GM21447 (cell line): ENCODE data around the gene NEK1.

Source experiments
- ATAC-seq: cut with Tn5 transposase; IDR thresholded peaks from one replicate; pipeline ENCODE4 v1.9.1; 2021; ENCODE audit not compliant: unreplicated experiment

NEK1 gene

DNA sequence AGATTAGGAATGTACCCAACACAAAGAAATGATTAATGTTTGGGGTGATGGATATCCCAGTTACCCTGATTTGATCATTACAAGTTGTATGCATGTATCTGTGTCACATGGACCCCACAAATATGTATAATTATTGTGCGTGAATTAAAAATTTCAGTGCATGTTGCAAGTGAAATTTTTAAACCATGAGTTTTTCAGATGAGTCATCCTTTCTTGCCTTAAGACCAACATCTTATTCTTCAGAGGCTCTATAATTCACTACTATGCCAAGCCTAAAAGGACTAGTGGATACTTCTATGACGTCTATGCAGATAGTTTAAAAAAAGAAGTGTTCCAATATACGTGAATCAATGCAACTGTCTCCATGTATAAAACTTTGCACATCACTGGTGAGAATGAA is 228.7 kb downstream of the NEK1 start:
- no peak for ATAC-seq

DNA sequence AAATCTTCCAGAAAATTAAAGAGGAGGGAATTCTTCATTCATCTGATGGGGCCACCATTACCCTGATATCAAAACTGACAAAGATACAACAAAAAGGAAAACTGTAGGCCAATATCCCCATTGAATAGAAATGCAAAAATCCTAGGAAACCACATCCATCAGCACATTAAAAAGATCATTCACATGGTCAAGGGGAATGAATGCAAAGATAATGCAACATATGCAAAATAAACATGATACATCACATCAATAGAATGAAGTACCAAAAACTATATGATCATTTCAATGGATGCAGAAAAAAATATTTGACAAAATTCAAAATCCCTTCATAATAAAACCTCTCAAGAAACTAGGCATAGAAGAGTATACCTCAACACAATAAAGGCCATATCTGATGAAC is 232.7 kb downstream of the NEK1 start:
- ATAC-seq = no peak

DNA sequence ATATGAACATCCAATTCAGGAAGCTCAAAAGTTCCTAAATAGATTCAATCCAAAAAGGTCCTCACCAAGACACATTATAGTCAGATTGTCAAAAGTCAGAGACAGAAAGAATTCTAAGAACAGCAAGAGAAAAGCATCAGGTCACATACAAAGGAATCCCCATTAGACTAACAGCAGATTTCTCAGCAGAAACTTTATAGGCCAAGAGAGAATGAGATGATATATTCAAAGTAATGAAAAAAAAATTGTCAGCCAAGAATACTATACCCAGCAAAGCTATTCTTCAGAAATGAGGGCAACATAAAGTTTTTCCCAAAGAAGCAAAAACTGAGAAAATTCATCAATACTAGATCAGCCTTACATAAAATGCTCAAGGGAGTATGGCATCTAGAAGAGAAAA is 235.0 kb downstream of the NEK1 start:
- ATAC-seq = no peak

DNA sequence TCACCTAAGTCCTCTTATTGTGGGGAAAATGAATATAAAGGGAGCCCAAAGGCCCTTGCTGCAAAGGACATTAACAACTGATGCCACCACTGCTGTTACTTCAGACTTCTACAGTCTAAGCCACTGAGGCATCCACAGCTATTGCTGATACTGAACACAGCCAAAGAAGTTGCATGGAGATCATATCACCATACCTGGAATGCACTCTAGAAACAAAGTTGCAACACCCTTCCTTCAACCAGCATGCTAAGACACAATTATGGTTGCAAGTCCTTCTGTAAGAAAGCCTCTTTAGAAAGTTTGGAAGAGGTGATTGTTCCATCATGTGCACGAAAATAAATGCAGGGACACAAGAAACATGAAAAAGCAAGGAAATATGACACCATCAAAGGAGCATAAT is 236.0 kb downstream of the NEK1 start:
- no peak for ATAC-seq

GRCh38 chr4:169372791-169373190 is 239.6 kb downstream of the NEK1 start:
- ATAC-seq = no peak

DNA sequence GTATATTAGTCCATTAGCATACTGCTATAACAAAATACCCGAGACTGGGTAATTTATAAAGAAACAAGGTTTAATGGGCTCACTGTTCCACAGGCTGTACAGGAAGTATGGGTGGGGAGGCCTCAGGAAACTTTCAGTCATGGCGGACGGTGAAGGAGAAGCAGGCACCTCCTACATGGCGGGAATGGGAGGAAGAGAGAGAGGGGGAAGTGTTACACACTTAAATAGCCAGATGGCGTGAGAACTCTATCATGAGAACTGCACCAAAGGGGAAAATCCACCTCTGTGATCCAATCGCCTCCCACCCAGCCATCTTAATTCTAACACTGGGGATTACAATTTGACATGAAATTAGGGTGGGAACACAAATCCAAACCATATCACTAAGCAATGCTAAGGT is 242.7 kb downstream of the NEK1 start:
- ATAC-seq = no peak

DNA sequence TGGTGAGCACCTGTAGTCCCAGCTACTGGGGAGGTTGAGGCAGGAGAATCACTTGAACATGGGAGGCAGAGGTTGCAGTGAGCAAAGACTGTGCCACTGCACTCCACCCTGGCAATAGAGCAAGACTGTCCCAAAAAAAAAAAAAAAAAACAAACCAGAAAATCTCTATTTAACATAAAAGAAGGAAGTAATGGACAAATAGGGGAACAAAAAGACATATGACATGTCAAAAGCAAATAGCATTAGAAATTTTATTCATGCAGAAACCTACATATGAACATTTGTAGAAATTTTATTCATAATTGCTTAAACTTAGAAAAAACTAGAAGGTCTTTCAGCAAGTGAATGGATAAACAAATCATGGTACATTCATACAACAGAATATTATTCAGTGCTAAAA is 244.6 kb downstream of the NEK1 start:
- ATAC-seq = no peak

GRCh38 chr4:169366821-169367220 is 245.6 kb downstream of the NEK1 start:
- ATAC-seq = no peak

DNA sequence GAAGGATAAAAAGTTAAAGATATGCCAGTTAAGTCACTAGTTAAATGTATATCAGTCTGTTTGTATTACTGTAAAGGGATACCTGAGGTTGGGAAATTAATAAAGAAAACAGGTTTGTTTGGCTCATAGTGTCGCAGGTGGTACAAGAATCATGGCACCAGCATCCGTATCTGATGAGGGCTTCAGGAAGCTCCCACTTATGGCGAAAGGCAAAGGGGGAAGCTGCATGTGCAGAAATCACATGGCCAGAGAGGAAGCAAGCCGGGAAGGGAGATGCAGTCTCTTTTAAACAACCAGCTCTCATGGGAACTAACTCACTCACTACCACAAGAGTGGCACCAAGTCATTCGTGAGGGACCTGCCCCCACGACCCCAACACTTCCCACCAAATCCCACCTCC is 249.8 kb downstream of the NEK1 start:
- ATAC-seq = no peak

GRCh38 chr4:169361756-169362155 is 250.6 kb downstream of the NEK1 start:
- no peak for ATAC-seq

DNA sequence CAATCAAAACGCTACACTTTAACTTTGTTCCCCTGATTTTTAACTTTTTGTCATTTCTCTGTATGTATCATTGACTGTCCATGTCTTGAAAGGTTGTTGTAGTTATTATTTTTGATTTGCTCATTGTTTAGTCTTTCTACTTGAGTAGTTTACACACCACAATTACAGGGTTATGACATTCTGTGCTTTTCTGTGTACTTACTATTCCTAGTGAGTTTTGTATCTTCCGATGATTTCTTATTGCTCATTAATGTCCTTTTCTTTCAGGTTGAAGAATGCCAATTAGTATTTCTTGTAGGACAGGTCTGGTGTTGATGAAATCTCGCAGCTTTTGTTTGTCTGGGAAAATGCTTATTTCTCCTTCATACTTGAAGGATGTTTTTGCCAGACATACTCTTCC is 252.4 kb downstream of the NEK1 start:
- no peak for ATAC-seq

DNA sequence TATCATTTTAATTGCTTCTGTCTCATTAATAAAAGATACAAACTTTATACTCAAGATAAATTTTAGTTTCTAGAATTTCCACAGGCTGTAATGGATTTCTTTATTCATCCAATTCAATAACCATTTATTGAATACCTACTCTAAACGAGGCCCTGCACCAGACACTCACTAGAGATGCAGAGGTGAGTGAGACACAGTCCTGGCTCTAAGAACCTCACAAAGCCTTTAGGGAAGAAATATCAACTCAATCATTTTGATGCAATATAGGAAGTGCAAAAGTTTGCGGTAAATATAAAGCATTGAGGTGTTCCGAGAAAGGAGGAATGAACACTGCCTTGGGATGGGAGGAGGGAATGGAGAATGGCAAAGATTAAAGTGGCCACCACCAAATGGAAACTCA is 260.0 kb downstream of the NEK1 start:
- ATAC-seq = no peak

- no peak for ATAC-seq
Measured at GRCh38 chr4:169351872-169352271, 260.5 kb downstream of the NEK1 start.

- no peak for ATAC-seq
Measured at GRCh38 chr4:169348541-169348940, 263.8 kb downstream of the NEK1 start.

- no peak for ATAC-seq
Measured at GRCh38 chr4:169346840-169347239, 265.5 kb downstream of the NEK1 start.

GRCh38 chr4:169345316-169345721 is 267.1 kb downstream of the NEK1 start:
- no peak for ATAC-seq
